Calu3 (cell line): Measurements from ENCODE around the gene VPS41. TPM values are rescaled to one million over a fixed set of nuclear protein-coding genes. Genes with fewer than 3 reads are reported as not detected.

Source experiments
- BruUV-seq: library from RNA; stranded (reverse); fragments of 400-500 nt; replicated peaks from 2 replicates; lab custom pipeline; 2021; lab: Mats Ljungman, UMichigan
- CTCF ChIA-PET: fragments of 300-600 bp; sonication (Branson Sonifier 250); formaldehyde crosslinking; loops from one replicate; lab custom pipeline; 2022; ENCODE audit warnings: antibody characterized with exemption; lab: Charles Lee
- DNase-seq: peaks from one replicate; pipeline ENCODE4 v3.0.0; 2022
- H3K27ac Mint-ChIP-seq: one replicate; pipeline ENCODE4 v1.8.0; 2022; ENCODE audit warnings: mixed read lengths; ENCODE audit not compliant: unreplicated experiment
- H3K27me3 Mint-ChIP-seq: one replicate; pipeline ENCODE4 v1.8.0; 2022; ENCODE audit warnings: mixed read lengths; ENCODE audit not compliant: unreplicated experiment
- H3K36me3 Mint-ChIP-seq: one replicate; pipeline ENCODE4 v1.8.0; 2022; ENCODE audit warnings: mild to moderate bottlenecking, moderate library complexity, mixed read lengths; ENCODE audit not compliant: insufficient read depth, unreplicated experiment
- H3K4me1 Mint-ChIP-seq: one replicate; pipeline ENCODE4 v1.8.0; 2022; ENCODE audit warnings: mild to moderate bottlenecking, low read depth, mixed read lengths; ENCODE audit not compliant: unreplicated experiment
- H3K4me3 Mint-ChIP-seq: one replicate; pipeline ENCODE4 v1.8.0; 2022; ENCODE audit warnings: mild to moderate bottlenecking, low read depth, moderate library complexity, mixed read lengths; ENCODE audit not compliant: unreplicated experiment
- H3K9me3 Mint-ChIP-seq: one replicate; pipeline ENCODE4 v1.8.0; 2022; ENCODE audit warnings: low read depth, mixed read lengths; ENCODE audit not compliant: unreplicated experiment
- intact Hi-C: fragments of 100-400 bp; cut with micrococcal nuclease; formaldehyde crosslinking; loops from one replicate; pipeline ENCODE4 v1.10.0; 2022; ENCODE audit not compliant: unreplicated experiment
- total RNA-seq: library from RNA; stranded (reverse); gene quantifications from 2 replicates; pipeline ENCODE4 v1.2.3, GENCODE V29; 2022
- TF ChIP-seq, protein P1 (sequence below): fragments of 200-600 bp; IDR thresholded peaks from one replicate; pipeline ENCODE4 v1.8.0; 2022; ENCODE audit warnings: antibody characterized with exemption; ENCODE audit not compliant: unreplicated experiment

VPS41 gene
- total RNA-seq, 1 experiment from 2014 or later, result 292 TPM

DNA sequence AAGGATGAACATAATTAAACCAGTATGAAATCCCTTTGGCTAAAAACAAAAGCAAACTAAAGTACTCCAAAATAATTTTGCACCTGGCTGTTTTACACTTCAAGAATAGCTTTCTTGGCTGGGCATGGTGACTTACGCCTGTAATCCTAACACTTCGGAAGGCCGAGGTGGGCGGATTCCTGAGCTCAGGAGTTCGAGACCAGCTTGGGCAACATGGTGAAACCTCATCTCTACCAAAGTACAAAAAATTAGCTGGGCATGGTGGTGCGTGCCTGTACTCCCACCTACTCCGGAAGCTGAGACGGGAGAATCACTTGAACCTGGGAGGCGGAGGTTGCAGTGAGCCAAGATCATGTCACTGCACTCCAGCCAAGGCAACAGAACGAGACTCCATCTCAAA is 185.7 kb downstream of the VPS41 start:
- no peaks in the 10 kb centered on the region for H3K4me1 Mint-ChIP-seq
- no peaks in the 10 kb centered on the region for H3K27me3 Mint-ChIP-seq
- TF ChIP-seq, protein P1, sequence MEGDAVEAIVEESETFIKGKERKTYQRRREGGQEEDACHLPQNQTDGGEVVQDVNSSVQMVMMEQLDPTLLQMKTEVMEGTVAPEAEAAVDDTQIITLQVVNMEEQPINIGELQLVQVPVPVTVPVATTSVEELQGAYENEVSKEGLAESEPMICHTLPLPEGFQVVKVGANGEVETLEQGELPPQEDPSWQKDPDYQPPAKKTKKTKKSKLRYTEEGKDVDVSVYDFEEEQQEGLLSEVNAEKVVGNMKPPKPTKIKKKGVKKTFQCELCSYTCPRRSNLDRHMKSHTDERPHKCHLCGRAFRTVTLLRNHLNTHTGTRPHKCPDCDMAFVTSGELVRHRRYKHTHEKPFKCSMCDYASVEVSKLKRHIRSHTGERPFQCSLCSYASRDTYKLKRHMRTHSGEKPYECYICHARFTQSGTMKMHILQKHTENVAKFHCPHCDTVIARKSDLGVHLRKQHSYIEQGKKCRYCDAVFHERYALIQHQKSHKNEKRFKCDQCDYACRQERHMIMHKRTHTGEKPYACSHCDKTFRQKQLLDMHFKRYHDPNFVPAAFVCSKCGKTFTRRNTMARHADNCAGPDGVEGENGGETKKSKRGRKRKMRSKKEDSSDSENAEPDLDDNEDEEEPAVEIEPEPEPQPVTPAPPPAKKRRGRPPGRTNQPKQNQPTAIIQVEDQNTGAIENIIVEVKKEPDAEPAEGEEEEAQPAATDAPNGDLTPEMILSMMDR, result no peak
- no peak for DNase-seq
- intact Hi-C loops, result no loop called here
- H3K27ac Mint-ChIP-seq, result no peak overlapping the region
- H3K9me3 Mint-ChIP-seq, result peaks cover 5% of the 10 kb centered on the region
- no peak overlapping the region for H3K4me3 Mint-ChIP-seq
- peaks cover 38% of the 10 kb centered on the region for H3K36me3 Mint-ChIP-seq
- CTCF ChIA-PET, result interaction anchor here (0.6 to 0.9 kb wide), 3 partner anchors 11 to 213 kb away, joined by 3 read pairs; no protein-coding TSS in a partner anchor
- no TSS peak for BruUV-seq

DNA sequence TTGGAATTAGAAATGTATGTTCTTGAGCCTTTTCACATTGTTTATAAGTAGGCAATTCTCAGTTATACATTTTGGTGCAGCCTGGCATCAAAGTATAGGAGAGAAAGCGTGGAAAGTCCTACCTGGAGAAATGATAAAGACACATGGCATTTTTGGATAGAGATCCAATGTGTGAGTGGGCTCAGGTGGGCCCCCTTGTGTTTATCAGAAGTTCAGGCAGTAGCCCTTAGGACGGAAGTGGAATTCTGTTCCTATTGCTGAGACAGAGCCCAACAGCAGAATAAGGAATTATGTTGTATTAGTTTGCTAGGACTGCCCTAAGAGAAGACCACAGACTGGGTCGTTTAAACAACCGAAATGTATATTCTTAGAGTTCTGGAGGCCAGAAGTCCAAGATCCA is 192.6 kb downstream of the VPS41 start:
- no peaks in the 10 kb centered on the region for H3K4me1 Mint-ChIP-seq

DNA sequence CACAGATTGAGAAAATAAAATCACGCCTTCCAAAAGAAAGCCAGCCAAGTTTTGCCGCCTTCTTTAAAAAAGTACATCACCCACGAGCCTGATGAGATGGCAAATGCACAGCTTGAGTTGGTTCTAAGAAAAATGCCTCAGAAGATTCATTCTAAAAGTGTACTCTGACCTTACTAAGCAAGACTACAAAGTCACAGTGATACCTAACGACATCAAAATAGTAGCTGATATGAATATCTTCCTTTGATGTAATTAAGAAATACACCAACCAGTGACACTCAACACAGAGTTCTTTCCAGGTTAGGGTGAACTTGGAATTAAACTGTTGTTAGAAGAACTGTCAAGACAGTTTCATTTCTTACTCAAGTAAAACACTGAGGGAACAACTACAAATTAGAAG is 199.9 kb downstream of the VPS41 start:
- TF ChIP-seq, protein P1, result no peak
- intact Hi-C loops, result no loop called here
- no peaks in the 10 kb centered on the region for H3K9me3 Mint-ChIP-seq
- DNase-seq, result no peak
- H3K4me3 Mint-ChIP-seq, result no peak overlapping the region
- CTCF ChIA-PET, result no interaction called here
- no peaks in the 10 kb centered on the region for H3K27me3 Mint-ChIP-seq
- no peaks in the 10 kb centered on the region for H3K36me3 Mint-ChIP-seq
- no TSS peak for BruUV-seq
- no peak overlapping the region for H3K27ac Mint-ChIP-seq
- no peaks in the 10 kb centered on the region for H3K4me1 Mint-ChIP-seq

More for the DNA sequence above, 192.6 kb downstream of the VPS41 start:
- Mint-ChIP-seq H3K4me3 (no peak overlapping the region), H3K9me3 (peaks cover 10% of the 10 kb centered on the region), H3K27ac (no peak overlapping the region), H3K27me3 (no peaks in the 10 kb centered on the region), H3K36me3 (peaks cover 16% of the 10 kb centered on the region)
- no peak for DNase-seq
- BruUV-seq, result no TSS peak
- TF ChIP-seq, protein P1, result no peak
- CTCF ChIA-PET, result no interaction called here
- intact Hi-C loops, result no loop called here

DNA sequence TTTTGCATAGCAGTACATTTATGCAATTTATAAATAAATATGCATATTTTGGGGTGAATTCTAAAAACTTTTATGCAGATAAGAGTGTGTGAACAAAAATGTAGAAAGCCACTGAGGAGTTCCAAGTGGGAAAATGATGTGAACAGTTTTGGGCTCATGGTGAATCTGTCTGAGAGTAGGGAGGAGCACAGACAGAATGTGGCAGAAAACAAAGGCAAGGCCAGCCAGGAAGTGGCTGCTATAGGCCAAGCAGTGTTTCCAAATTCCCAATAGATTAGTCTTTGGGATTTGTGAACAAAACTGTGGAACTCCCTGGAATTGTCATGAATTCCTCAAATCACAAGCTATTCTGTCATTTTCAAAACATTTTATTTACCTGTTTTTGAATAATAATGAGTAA is 204.2 kb downstream of the VPS41 start:
- H3K4me3 Mint-ChIP-seq, result no peak overlapping the region
- DNase-seq, result no peak
- no peaks in the 10 kb centered on the region for H3K36me3 Mint-ChIP-seq
- intact Hi-C loops, result no loop called here
- H3K27me3 Mint-ChIP-seq, result peaks cover 16% of the 10 kb centered on the region
- no peaks in the 10 kb centered on the region for H3K4me1 Mint-ChIP-seq
- CTCF ChIA-PET, result no interaction called here
- TF ChIP-seq, protein P1, result no peak
- H3K9me3 Mint-ChIP-seq, result no peaks in the 10 kb centered on the region
- no TSS peak for BruUV-seq
- no peak overlapping the region for H3K27ac Mint-ChIP-seq
